HG02763 (cell line): ENCODE measurements around the gene TMEM50A.
"Not testable (repeated sequence)": the region's sequence is repeated elsewhere in the genome, so short reads cannot be mapped to it uniquely, and the experiment has no call there.

Experiments used
- ATAC-seq: cut with Tn5 transposase; IDR thresholded peaks from one replicate; pipeline ENCODE4 v1.9.1; 2021; ENCODE audit warnings: mild to moderate bottlenecking, moderate library complexity; ENCODE audit not compliant: unreplicated experiment

TMEM50A gene

DNA sequence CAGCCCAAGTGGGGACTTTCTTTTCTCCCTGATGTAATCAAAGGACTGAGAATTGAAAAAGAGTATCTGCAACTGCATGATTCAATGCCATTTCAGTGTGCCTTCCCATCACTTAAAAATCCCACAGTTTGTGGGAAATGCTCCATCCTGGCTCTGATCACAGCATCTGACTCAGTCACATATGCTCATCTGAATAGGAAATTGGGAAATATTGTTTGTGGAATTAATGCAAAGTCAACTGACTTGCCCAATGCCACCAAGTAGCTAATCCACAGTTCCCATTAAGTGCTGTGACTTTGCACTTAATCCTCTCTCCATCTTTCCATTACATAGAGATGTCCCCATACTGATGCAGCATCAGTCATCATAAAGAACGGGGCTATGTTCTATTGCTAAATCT, 45.0 kb downstream of the TMEM50A start:
- ATAC-seq, result not testable (repeated sequence)

GRCh38 chr1:25383875-25384274, 45.7 kb downstream of the TMEM50A start:
- not testable (repeated sequence) for ATAC-seq

DNA sequence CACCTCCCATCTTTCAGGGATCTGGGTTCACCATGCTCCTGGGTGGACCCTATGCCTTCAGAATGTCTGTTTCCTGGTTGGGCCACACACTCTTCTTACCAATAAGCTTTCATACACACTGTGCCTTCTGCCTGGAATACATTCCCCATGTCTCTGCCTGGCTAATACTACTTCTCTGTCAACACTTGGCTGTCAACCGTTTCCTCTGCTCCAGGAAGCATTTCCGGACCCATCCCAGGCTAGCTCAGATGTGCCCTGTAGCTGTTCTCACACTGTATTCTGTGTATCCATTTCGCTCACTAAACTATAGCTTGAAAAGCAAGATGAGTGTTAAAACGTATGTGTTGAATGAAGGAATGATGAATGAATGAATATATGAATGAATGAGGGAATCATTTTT, 49.0 kb downstream of the TMEM50A start:
- ATAC-seq, result not testable (repeated sequence)

GRCh38 chr1:25388691-25389090, 50.6 kb downstream of the TMEM50A start:
- not testable (repeated sequence) for ATAC-seq

DNA sequence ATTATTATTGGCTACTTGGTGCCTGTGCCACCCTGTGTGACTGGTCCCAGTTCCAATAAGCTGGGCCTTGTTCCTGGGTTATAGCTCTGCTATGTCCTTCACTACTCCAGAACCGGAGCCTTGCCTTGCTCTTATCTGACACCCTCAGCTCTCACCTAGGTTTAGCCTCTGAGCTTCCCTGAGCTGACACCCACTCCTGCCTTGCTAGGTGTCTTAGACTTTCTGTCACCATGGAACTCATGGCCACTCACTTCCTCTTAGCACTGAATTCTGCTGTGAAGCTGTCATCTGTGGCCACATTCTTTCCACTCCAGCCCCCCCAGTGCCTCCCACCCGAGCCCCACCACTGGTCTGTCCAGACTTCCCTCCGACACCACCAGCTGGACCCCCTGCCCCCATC, 51.6 kb downstream of the TMEM50A start:
- not testable (repeated sequence) for ATAC-seq

DNA sequence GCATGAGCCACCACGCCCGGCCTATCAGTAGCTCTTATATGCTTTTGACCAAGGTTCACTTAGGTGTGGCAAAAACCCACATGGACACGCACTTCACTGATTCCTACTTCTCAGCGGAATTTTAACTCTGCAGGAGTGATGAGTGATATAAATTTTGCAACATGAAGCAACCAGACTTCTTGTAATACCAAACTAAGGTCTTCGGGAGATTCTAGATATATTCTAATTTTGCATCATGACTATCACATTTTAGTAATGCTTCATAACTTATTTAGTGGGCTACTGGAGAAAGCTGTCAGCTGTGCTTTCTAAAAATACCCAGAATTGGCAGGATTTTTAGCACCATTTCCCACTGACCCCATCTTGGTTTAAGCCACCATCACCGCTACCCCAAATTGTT, 54.7 kb downstream of the TMEM50A start:
- ATAC-seq, result no peak

DNA sequence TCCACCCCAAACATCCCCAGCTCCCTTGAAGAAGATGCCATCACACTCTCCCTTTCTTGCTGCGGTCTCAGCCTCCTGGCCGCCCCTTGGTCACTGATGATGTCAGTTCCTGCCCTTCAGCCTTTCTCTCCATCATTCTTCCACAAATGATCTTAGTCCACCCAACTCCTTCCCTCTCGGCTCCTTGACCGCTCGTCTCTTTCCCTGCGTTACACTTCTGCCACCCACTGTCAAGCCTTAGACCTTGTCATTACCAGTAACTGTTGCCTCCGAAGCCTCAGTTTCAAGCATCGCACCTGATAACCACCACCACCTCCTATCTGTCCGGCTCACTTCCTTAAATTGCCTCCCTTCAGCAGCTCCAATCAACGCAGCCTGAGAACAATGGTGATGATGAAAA, 59.4 kb downstream of the TMEM50A start:
- ATAC-seq, result not testable (repeated sequence)

DNA sequence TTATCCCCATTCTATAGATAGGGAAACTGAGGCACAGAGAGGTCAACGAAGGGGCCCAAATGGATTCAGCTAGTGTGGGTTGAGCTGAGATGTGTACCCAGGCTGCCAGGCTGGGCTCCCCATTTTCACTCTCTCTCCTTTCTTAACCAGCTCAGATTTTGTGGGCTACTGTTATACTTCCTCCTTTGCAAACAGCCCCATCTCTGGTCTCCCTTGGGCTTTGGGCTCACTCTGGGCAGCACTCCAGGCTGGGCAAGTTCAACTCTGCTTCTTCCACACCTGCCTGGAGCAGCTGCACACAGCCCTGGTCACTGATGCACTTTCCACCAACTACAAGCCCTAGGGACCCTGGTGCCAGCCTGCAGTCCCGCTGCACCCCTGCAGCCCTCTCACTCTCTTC, 59.9 kb downstream of the TMEM50A start:
- ATAC-seq, result not testable (repeated sequence)

- not testable (repeated sequence) for ATAC-seq
Measured at GRCh38 chr1:25402947-25403803, 65.0 kb downstream of the TMEM50A start.

DNA sequence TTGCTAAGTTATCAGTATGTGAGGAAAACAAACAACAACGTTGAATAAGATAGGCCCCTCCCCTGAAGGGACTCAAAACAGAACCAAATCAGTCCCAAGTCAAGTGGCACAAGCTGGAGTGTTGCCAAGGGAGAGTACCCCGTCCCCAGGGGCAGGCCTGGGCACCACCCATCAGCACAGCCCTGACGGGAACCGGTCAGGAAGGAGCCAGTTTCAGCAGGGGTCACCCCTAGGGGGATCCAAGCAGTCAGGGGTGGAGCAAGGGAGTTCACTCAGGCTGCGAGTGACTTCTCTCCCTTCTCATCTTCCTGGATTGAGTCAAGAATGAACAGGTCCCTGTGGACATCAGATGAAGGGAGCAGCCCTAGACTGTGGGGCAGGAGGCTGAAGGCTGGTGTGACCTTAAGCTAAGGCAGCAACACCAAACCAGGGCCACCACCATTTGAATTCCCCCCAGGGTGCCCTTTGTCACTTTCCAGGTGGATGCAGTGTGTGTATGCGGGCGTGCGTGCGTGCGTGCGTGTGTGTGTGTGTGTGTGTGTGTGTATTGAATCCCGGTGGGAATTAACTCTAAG, 67.7 kb downstream of the TMEM50A start:
- ATAC-seq, result not testable (repeated sequence)

DNA sequence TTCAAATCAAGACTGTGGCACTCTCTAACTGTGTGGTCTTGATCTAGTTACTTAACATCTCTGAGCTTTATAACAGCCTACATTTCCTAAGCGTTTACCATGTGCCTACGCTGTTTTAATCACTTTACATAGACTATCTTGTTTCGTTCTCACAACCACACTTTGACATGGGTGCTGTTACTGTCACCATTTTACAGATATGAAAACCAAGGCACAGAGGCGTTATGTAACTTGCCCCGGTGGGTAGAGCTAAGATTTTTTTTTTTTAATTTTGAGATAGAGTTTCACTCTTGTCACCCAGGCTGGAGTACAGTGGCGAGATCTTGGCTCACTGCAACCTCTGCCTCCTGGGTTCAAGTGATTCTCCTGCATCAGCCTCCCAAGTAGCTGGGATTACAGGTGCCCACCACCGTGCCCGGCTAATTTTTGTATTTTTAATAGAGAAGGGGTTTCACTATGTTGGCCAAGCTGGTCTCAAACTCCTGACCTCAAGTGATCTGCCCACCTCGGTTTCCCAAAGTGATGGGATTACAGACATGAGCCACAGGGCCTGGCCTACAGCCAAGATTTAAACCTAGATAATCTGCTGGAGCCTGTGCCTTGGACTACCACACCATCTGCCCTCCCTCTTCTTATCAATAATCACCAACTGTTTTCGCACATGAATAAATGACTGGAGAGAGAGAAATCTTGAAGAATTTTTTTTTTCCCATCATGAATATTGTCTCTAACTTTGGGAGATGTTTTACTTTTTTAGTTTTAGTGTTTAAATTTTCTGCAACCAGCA, 71.7 kb downstream of the TMEM50A start:
- not testable (repeated sequence) for ATAC-seq
